ENCODE data around the gene EIF4E2.

The EIF4E2 gene

GRCh38 chr2:232513353-232513752 lies 37.1 kb upstream of the EIF4E2 start:
- Histone ChIP-seq H3K27me3 (ENCODE audit: insufficient read depth, low read length) (no peaks in the 10 kb centered on the region), H3F3A (ENCODE audit: insufficient read depth, low read length) (no peaks in the 10 kb centered on the region), H3K27ac (ENCODE audit: low read depth, low read length, poor library complexity, severe bottlenecking) (no peak overlapping the region), H3K4me1 (ENCODE audit: insufficient read depth, low read length, severe bottlenecking) (no peaks in the 10 kb centered on the region), H3K36me3 (ENCODE audit: insufficient read depth, low read length) (no peaks in the 10 kb centered on the region), H3K4me3 (ENCODE audit: low read depth, low read length, poor library complexity, severe bottlenecking) (no peak overlapping the region), H3K4me2 (ENCODE audit: low read length) (no peak overlapping the region), H4K20me1 (ENCODE audit: insufficient read depth, low read length) (no peaks in the 10 kb centered on the region), H3K79me2 (ENCODE audit: insufficient read depth, low read length) (no peaks in the 10 kb centered on the region), H3K9me3 (ENCODE audit: low read length) (no peaks in the 10 kb centered on the region), H3K9me2 (ENCODE audit: low read depth, low read length) (no peaks in the 10 kb centered on the region), H3K9ac (ENCODE audit: low read length) (no peak overlapping the region), H2AFZ (ENCODE audit: low read length) (no peak overlapping the region)
- TF ChIP-seq EZH2 (IDR thresholded peaks at IDR 0.05; ENCODE audit: borderline replicate concordance, low read length) = no peak
- TF ChIP-seq, protein P1, sequence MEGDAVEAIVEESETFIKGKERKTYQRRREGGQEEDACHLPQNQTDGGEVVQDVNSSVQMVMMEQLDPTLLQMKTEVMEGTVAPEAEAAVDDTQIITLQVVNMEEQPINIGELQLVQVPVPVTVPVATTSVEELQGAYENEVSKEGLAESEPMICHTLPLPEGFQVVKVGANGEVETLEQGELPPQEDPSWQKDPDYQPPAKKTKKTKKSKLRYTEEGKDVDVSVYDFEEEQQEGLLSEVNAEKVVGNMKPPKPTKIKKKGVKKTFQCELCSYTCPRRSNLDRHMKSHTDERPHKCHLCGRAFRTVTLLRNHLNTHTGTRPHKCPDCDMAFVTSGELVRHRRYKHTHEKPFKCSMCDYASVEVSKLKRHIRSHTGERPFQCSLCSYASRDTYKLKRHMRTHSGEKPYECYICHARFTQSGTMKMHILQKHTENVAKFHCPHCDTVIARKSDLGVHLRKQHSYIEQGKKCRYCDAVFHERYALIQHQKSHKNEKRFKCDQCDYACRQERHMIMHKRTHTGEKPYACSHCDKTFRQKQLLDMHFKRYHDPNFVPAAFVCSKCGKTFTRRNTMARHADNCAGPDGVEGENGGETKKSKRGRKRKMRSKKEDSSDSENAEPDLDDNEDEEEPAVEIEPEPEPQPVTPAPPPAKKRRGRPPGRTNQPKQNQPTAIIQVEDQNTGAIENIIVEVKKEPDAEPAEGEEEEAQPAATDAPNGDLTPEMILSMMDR (IDR thresholded peaks at IDR 0.05; ENCODE audit: low read length) = no peak

DNA sequence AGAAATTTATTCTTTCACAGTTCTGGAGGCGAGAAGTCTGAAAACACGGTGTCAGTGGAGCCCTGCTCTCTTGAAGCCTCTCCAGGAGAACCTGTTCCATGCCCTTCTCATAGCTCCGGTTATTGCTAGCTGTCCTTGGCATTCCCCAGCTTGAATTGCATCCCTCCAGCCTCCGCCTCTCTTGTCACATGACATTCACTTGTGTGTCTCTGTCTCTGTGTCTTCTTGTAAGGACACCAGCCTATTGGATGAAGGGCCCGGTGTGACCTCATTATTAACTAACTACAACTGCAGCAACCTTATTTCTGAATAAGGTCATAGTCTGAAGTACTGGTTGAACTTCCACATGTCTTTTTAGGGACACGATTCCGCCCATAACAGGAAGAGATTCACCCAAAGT lies 34.9 kb upstream of the EIF4E2 start:
- H3K36me3 ChIP-seq (ENCODE audit: insufficient read depth, low read length) = no peaks in the 10 kb centered on the region
- H4K20me1 ChIP-seq (ENCODE audit: insufficient read depth, low read length) = no peaks in the 10 kb centered on the region
- no peak overlapping the region for H2AFZ ChIP-seq (ENCODE audit: low read length)
- no peaks in the 10 kb centered on the region for H3K4me1 ChIP-seq (ENCODE audit: insufficient read depth, low read length, severe bottlenecking)
- H3K9me2 ChIP-seq (ENCODE audit: low read depth, low read length) = no peaks in the 10 kb centered on the region
- H3K4me3 ChIP-seq (ENCODE audit: low read depth, low read length, poor library complexity, severe bottlenecking) = no peak overlapping the region
- no peaks in the 10 kb centered on the region for H3K27me3 ChIP-seq (ENCODE audit: insufficient read depth, low read length)
- no peaks in the 10 kb centered on the region for H3F3A ChIP-seq (ENCODE audit: insufficient read depth, low read length)
- H3K9ac ChIP-seq (ENCODE audit: low read length) = no peak overlapping the region
- no peak for TF ChIP-seq EZH2 (IDR thresholded peaks at IDR 0.05; ENCODE audit: borderline replicate concordance, low read length)
- TF ChIP-seq, protein P1 (IDR thresholded peaks at IDR 0.05; ENCODE audit: low read length) = no peak
- H3K4me2 ChIP-seq (ENCODE audit: low read length) = no peak overlapping the region
- H3K27ac ChIP-seq (ENCODE audit: low read depth, low read length, poor library complexity, severe bottlenecking) = no peak overlapping the region
- no peaks in the 10 kb centered on the region for H3K9me3 ChIP-seq (ENCODE audit: low read length)
- H3K79me2 ChIP-seq (ENCODE audit: insufficient read depth, low read length) = no peaks in the 10 kb centered on the region

GRCh38 chr2:232516551-232516950 lies 33.9 kb upstream of the EIF4E2 start:
- no peak overlapping the region for H3K4me3 ChIP-seq (ENCODE audit: low read depth, low read length, poor library complexity, severe bottlenecking)
- H3K4me2 ChIP-seq (ENCODE audit: low read length) = no peak overlapping the region
- TF ChIP-seq, protein P1 (IDR thresholded peaks at IDR 0.05; ENCODE audit: low read length) = no peak
- no peak for TF ChIP-seq EZH2 (IDR thresholded peaks at IDR 0.05; ENCODE audit: borderline replicate concordance, low read length)
- H4K20me1 ChIP-seq (ENCODE audit: insufficient read depth, low read length) = no peaks in the 10 kb centered on the region
- H3K79me2 ChIP-seq (ENCODE audit: insufficient read depth, low read length) = no peaks in the 10 kb centered on the region
- no peak overlapping the region for H3K9ac ChIP-seq (ENCODE audit: low read length)
- no peak overlapping the region for H3K27ac ChIP-seq (ENCODE audit: low read depth, low read length, poor library complexity, severe bottlenecking)
- H3K9me3 ChIP-seq (ENCODE audit: low read length) = no peaks in the 10 kb centered on the region
- no peaks in the 10 kb centered on the region for H3K9me2 ChIP-seq (ENCODE audit: low read depth, low read length)
- H3F3A ChIP-seq (ENCODE audit: insufficient read depth, low read length) = no peaks in the 10 kb centered on the region
- H3K36me3 ChIP-seq (ENCODE audit: insufficient read depth, low read length) = no peaks in the 10 kb centered on the region
- H2AFZ ChIP-seq (ENCODE audit: low read length) = no peak overlapping the region
- H3K27me3 ChIP-seq (ENCODE audit: insufficient read depth, low read length) = no peaks in the 10 kb centered on the region
- H3K4me1 ChIP-seq (ENCODE audit: insufficient read depth, low read length, severe bottlenecking) = no peaks in the 10 kb centered on the region

Measured in OCI-LY1 (cell line).